MCF 10A (cell line): ENCODE measurements around the gene SLC22A1. TPM values are rescaled to one million over a fixed set of nuclear protein-coding genes. Genes with fewer than 3 reads are reported as not detected.

Experiments used
- BruUV-seq: library from RNA; stranded (reverse); fragments of 400-500 nt; replicated peaks from 2 replicates; lab custom pipeline; 2021; lab: Mats Ljungman, UMichigan
- CTCF ChIA-PET: fragments of 300-600 bp; sonication (Branson Sonifier 250); formaldehyde crosslinking; extraction: SDS; loops from one replicate; lab custom pipeline; 2021; ENCODE audit warnings: antibody characterized with exemption, inconsistent platforms; lab: Yijun Ruan, JAX
- POLR2A ChIA-PET: fragments of 300-600, 350-650 bp; sonication (Branson Sonifier 250); formaldehyde crosslinking; extraction: SDS; loops from one replicate; lab custom pipeline; 2020; ENCODE audit warnings: antibody characterized with exemption, inconsistent platforms; lab: Yijun Ruan, JAX
- DNase-seq: peaks from one replicate; pipeline ENCODE4 v3.0.0-alpha.2; 2018; ENCODE audit not compliant: unreplicated experiment
- H3K27ac Mint-ChIP-seq: one replicate; pipeline ENCODE4 v1.8.0; 2022; ENCODE audit warnings: mild to moderate bottlenecking, low read depth, mixed read lengths; ENCODE audit not compliant: unreplicated experiment
- H3K27me3 Mint-ChIP-seq: one replicate; pipeline ENCODE4 v1.8.0; 2022; ENCODE audit warnings: mixed read lengths; ENCODE audit not compliant: insufficient read depth, unreplicated experiment
- H3K36me3 Mint-ChIP-seq: one replicate; pipeline ENCODE4 v1.8.0; 2022; ENCODE audit warnings: mild to moderate bottlenecking, moderate library complexity, mixed read lengths; ENCODE audit not compliant: insufficient read depth, unreplicated experiment
- H3K4me1 Mint-ChIP-seq: one replicate; pipeline ENCODE4 v1.8.0; 2022; ENCODE audit warnings: mixed read lengths; ENCODE audit not compliant: insufficient read depth, unreplicated experiment
- H3K4me3 Mint-ChIP-seq: one replicate; pipeline ENCODE4 v1.8.0; 2022; ENCODE audit warnings: mild to moderate bottlenecking, moderate library complexity, mixed read lengths; ENCODE audit not compliant: unreplicated experiment
- H3K9me3 Mint-ChIP-seq: one replicate; pipeline ENCODE4 v1.8.0; 2022; ENCODE audit warnings: mixed read lengths; ENCODE audit not compliant: unreplicated experiment
- CTCF ChIP-seq: fragments of 200-600 bp; IDR thresholded peaks from one replicate; pipeline ENCODE4 v1.8.0; 2022; ENCODE audit warnings: antibody characterized with exemption, mild to moderate bottlenecking; ENCODE audit not compliant: unreplicated experiment
- intact Hi-C: fragments of 100-400 bp; cut with micrococcal nuclease; formaldehyde crosslinking; loops from 2 replicates; pipeline ENCODE4 v1.14.1; 2022
- total RNA-seq: library from RNA; stranded (reverse); gene quantifications from 2 replicates; pipeline ENCODE4 v1.2.3, GENCODE V29; 2022

SLC22A1 gene
- total RNA-seq, 1 experiment from 2014 or later, result 0.86 TPM

GRCh38 chr6:160077526-160077925, 44.1 kb upstream of the SLC22A1 start:
- no peak for TF ChIP-seq CTCF
- no peaks in the 10 kb centered on the region for H3K27me3 Mint-ChIP-seq
- ChIA-PET POLR2A (interaction anchor here (0.9 kb wide), 1 partner anchor 11 kb away, joined by 3 read pairs; no protein-coding TSS in a partner anchor), CTCF (interaction anchor here (1.0 to 1.2 kb wide), 3 partner anchors 11 to 378 kb away, joined by 3 to 4 read pairs (median 3); no protein-coding TSS in a partner anchor)
- BruUV-seq, result no TSS peak
- H3K27ac Mint-ChIP-seq, result no peak overlapping the region
- no peaks in the 10 kb centered on the region for H3K4me1 Mint-ChIP-seq
- peaks cover 89% of the 10 kb centered on the region for H3K36me3 Mint-ChIP-seq
- H3K9me3 Mint-ChIP-seq, result no peaks in the 10 kb centered on the region
- DNase-seq, result no peak
- H3K4me3 Mint-ChIP-seq, result no peak overlapping the region
- intact Hi-C loops, result no loop called here

GRCh38 chr6:160078883-160079685, 42.5 kb upstream of the SLC22A1 start:
- H3K9me3 Mint-ChIP-seq, result no peaks in the 10 kb centered on the region
- DNase-seq, result no peak
- no TSS peak for BruUV-seq
- peaks cover 88% of the 10 kb centered on the region for H3K36me3 Mint-ChIP-seq
- H3K27me3 Mint-ChIP-seq, result no peaks in the 10 kb centered on the region
- no peak overlapping the region for H3K27ac Mint-ChIP-seq
- no peaks in the 10 kb centered on the region for H3K4me1 Mint-ChIP-seq
- ChIA-PET CTCF (interaction anchor here (0.7 to 1.7 kb wide), 3 partner anchors 9 to 32 kb away, joined by 3 to 10 read pairs (median 3); no protein-coding TSS in a partner anchor), POLR2A (no interaction called here)
- H3K4me3 Mint-ChIP-seq, result no peak overlapping the region
- intact Hi-C loops, result no loop called here
- TF ChIP-seq CTCF, result no peak

DNA sequence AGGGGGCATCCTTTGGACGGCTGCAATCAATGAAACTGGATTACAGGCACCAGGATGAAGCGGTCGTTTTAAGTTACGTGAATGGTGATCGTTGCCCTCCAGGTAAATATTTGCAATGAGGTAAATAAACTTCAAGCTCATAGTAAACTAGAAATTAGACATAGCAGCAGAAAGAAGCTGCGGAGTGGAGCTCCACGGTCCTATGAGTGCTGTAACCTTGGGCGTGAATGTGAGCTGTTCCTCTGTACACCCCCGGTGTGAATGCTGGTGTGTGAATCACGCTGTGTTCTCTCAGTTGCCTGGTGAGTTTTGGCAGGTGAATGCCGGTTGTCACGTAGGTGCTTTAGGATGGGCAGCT, 42.0 kb upstream of the SLC22A1 start:
- no peak for DNase-seq
- no peak for TF ChIP-seq CTCF
- H3K9me3 Mint-ChIP-seq, result no peaks in the 10 kb centered on the region
- H3K4me3 Mint-ChIP-seq, result no peak overlapping the region
- ChIA-PET CTCF (interaction anchor here (0.7 to 1.7 kb wide), 3 partner anchors 9 to 32 kb away, joined by 3 to 10 read pairs (median 3); no protein-coding TSS in a partner anchor), POLR2A (no interaction called here)
- intact Hi-C loops, result no loop called here
- H3K36me3 Mint-ChIP-seq, result peaks cover 88% of the 10 kb centered on the region
- no TSS peak for BruUV-seq
- H3K27me3 Mint-ChIP-seq, result no peaks in the 10 kb centered on the region
- H3K4me1 Mint-ChIP-seq, result no peaks in the 10 kb centered on the region
- H3K27ac Mint-ChIP-seq, result no peak overlapping the region

GRCh38 chr6:160080097-160080496, 41.5 kb upstream of the SLC22A1 start:
- H3K36me3 Mint-ChIP-seq, result peaks cover 92% of the 10 kb centered on the region

More at GRCh38 chr6:160080097-160080496, 41.5 kb upstream of the SLC22A1 start:
- no peak for DNase-seq
- CTCF ChIA-PET, result interaction anchor here (1.2 to 1.7 kb wide), 2 partner anchors 8 to 11 kb away, joined by 3 to 10 read pairs; no protein-coding TSS in a partner anchor
- POLR2A ChIA-PET, result no interaction called here
- Mint-ChIP-seq H3K27ac (peak overlapping the region; percentile 44), H3K4me1 (no peaks in the 10 kb centered on the region), H3K4me3 (no peak overlapping the region), H3K27me3 (no peaks in the 10 kb centered on the region), H3K9me3 (no peaks in the 10 kb centered on the region)
- intact Hi-C loops, result no loop called here
- no TSS peak for BruUV-seq
- TF ChIP-seq CTCF, result no peak
